ENCODE data around the gene MYO18B.

Gene MYO18B

GRCh38 chr22:25900880-25901279 lies 158.9 kb downstream of the MYO18B start:
- DNase-seq (ENCODE audit: low read depth), result no peak

- no peak for DNase-seq (ENCODE audit: low read depth)
Observed at GRCh38 chr22:25902402-25902801, 160.4 kb downstream of the MYO18B start.

DNA sequence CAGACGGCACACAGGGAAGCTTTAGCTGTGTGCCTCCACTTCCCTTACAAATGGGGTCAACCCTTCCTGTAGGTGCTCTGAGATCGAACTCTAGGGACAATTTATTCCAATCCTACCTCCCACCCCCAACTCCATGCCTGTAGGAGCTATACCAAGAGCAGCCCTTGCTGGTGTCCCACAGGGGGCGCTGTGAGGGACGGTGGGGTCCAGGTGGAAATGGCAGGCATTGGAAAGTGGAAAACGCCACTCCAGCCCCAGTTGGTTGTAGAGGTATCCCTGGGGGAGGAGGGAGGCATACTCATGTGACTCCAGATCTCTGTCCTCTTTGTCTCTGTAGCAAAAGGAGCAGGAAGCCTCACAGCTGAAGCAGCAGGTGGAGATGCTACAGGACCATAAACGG lies 161.3 kb downstream of the MYO18B start:
- no peak for DNase-seq (ENCODE audit: low read depth)

DNA sequence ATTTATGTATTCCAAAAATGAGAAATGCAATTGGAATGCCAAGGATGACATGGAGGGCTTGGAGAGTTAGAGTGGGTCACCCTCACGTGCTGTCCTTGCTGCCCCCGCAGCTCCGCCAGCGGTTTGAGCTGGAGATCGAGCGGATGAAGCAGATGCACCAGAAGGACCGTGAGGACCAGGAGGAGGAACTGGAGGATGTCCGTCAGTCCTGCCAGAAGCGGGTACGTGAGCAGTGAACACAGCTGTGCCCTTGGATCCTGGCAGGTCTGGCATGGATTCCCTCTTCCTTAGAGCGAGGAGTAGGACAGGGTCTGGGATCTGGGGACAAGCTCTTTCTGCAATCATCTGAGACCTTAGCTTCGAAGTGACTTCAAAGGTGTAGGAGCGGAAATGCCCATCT lies 166.2 kb downstream of the MYO18B start:
- no peak for DNase-seq (ENCODE audit: low read depth)

GRCh38 chr22:25908755-25909154 lies 166.8 kb downstream of the MYO18B start:
- no peak for DNase-seq (ENCODE audit: low read depth)

GRCh38 chr22:25909614-25910387 lies 167.8 kb downstream of the MYO18B start:
- no peak for DNase-seq (ENCODE audit: low read depth)

- DNase-seq (ENCODE audit: low read depth), result no peak
Observed at GRCh38 chr22:25911243-25911972, 169.4 kb downstream of the MYO18B start.

- DNase-seq (ENCODE audit: low read depth), result no peak
Observed at GRCh38 chr22:25919452-25919851, 177.5 kb downstream of the MYO18B start.

- no peak for DNase-seq (ENCODE audit: low read depth)
Observed at GRCh38 chr22:25922141-25922540, 180.2 kb downstream of the MYO18B start.

DNA sequence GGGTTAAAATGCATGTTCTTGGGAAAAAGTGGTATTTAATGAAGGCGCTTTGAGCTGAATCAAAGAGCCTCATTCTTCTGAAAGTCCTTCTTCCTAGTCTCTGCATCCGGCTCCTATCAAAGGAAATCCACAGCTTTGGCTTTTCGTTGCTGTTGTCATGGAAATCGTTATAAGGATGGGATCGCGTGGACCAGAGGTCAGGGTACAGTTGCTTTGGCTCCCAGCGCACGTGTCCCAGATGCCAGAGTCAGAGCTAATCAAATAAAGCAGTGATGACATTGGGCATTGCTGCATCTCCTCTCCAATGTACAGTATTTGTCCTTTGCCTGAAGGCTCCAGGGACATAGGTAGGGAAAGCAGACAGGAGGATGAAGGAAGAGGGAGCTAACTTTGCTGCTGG lies 181.9 kb downstream of the MYO18B start:
- no peak for DNase-seq (ENCODE audit: low read depth)

GRCh38 chr22:25928038-25928437 lies 186.1 kb downstream of the MYO18B start:
- no peak for DNase-seq (ENCODE audit: low read depth)

DNA sequence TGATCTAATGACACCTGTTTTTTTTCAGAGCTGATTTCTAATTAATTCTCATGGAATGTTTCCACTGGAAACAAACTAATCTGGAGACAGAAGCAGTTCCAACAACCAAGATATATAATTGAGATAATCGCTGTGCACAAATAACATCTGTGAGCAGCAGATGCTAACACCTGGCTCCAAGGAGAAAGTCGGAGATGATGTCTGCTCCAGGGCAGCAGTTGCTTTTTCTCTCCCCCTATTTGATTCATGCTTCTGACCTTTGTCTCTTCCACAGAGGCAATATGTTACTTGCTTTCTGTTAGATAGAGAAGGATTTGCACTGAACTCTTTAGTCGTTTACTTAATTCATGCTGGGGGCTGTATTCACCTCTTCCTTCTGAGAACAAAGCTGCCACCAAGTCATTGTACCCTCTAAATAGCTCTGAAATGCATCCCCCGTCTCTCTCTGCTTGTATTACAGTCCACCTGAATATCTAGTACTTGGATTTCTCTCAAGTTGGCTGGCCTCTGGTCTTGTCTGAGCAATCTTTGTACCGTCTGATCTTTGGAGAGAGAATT lies 187.4 kb downstream of the MYO18B start:
- DNase-seq (ENCODE audit: low read depth), result no peak

DNA sequence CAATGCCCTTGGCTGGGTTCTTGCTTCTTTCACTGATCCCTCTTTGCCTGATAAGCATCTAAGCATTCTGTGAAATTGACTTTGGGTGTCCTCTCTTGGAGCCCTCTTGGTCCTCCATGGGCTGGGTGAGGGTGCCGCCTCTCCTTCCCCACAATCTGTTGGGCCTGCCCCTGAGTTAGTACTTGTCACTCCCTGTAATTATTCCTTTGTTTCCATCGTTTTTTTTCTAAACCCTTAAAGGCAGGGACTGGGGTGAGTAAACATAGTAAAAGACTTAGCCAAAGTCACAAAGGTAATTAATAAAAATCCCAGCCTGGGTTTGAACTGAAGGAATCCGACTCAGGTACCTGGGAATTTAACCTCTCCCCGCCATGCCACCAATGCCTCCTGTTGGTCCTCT lies 188.1 kb downstream of the MYO18B start:
- no peak for DNase-seq (ENCODE audit: low read depth)

DNA sequence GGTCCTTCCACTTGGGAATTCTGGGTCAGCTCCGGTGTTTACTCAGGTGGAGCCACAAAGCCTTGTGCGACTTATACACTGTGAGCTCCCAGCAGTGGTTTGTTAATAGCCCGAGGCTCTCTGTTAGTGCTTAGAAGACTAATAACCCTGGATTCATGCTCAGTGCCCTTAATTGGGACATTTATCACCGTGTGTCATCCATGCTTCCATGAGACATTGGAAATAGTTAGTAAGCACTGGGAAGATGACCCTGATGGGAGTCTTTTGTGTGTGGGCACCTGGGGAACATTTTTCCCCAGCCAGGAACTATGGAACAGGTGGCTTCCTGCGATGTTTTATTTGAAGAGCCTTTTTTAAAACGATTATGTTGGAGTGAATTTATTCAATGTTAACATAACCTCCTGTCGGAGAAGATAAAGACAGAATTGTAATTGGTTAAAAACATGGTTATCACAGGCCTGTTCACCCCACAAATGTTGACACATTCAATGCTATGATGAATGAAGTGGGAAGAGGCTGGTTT lies 188.9 kb downstream of the MYO18B start:
- no peak for DNase-seq (ENCODE audit: low read depth)

DNA sequence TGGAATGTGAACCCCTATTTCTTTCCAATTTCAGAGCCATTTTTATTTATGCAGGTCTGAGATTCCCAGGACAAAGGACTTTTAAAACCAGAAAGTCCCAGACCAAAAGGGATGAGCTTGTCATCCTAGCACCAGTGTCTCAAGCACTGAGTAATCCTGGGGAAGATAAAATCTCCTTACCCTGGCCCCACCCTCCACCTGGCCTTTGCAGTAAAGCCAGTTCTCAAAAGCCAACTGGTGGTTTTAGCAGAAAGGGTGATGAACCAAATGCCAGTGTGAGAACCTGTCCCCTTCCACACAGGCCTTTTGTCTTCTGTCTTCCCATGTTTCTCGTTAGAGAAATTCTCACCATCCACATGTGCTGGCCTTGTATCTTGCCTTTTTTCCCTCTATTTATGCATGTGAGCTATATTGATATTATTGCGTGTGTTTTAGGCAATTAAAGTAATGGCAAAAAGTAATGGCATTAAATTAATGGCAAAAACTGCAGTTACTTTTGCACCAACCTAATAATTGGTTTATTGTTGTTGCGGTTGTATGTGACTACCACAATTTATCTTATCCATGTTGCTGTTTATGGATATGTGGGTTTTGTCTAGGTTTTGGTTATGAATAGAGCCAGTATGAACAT lies 191.3 kb downstream of the MYO18B start:
- no peak for DNase-seq (ENCODE audit: low read depth)

GRCh38 chr22:25935266-25936058 lies 193.5 kb downstream of the MYO18B start:
- no peak for DNase-seq (ENCODE audit: low read depth)

- DNase-seq (ENCODE audit: low read depth), result no peak
Observed at GRCh38 chr22:25938151-25938550, 196.2 kb downstream of the MYO18B start.

DNA sequence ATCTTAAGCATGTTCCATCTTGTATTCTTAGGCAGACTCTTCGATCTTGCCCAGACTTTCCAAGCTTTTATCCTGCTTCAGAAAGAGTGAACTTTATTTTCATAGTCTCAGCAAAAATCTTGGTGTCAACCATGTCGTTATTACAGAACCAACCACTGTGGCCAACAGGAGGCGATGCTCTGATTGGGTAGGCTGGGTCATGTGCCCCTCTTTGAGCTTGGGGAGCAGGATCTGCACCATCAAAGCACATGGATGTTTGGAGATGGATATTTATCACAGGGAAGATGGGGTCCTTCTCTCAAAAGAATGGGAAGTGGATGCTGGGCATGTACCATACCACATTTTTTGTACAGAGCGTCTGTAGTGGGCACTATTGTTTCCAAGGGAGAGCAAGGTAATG lies 197.4 kb downstream of the MYO18B start:
- DNase-seq (ENCODE audit: low read depth), result no peak

DNA sequence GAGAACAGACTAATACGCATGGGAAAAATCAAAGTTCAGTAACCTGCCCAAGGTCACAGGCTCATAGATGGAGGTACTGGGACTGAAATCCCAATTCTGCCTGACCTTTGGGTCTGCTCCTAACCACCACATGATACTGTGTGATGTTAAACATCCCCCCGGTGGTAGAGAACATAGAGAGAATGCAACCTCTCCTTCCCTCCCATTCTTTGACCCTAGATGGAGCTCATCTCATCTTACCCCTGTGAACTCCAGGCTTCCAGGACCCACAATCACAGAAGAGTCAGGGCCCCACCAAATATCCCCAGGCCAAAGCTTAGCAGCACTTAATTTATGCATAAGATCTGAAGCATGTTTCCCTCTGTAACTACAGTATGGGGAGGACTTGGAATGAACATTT lies 198.5 kb downstream of the MYO18B start:
- DNase-seq (ENCODE audit: low read depth), result no peak

DNA sequence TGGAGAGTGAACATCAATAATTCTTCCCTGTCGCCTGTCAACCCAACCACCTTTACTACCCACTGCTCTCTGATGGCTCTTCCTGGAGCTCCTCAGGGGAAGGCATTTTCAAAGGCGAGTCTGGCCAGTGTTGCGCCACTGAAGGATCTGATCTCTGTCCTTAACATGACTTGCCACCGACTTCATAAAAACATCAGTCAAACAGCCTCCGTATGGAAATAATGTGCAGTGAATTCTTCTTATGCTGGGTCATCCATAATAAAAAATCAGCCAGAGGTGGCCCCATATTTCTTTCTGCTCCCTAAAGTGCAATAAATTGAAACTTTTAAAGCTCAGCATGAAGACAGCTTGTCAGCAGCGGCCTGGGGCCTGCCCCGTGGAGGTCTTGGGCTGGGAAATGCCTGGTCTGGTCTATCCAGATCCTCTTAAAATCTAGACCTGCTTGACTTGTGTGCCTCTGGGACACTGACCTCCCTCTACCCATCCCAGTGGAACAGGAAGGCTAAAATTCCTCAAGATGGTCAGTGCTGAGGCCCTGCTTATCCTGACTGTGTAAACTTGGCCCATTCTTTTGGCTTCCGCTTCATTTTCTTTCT lies 199.5 kb downstream of the MYO18B start:
- DNase-seq (ENCODE audit: low read depth), result no peak

DNA sequence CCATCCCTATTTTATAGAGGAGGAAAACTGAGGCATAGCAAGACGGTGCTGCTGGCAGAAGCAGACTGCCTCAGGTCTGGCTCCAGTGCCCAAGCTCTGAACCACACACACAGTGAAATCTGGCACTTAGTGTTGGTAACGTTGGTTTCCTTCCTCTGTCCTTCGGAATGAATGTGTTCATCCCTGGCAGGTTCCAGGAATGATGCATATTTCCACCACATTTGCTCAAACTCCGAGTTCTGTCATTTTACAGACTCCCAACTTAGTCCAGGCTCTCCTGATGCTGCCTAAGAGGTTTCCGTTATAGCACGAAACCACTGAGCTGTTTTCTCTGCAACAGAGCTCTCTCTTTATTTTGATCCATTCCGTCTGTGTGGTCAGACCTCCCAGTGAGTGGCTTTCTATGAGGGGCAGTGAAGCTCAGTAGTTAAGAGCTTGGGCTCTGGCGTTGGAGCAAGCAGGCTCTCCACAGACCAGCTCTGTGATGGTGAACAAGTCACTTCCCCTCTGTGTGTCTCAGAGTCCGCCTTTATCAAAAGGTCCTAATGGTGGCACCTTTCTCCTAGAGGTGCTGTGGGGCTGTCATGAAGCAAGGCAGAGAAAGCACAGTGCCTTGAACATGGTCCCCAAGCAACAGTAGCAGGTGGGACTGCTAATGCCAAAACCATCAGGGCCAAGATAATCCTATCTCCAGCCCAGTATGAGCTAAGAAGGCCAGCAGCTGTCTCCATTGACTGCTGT lies 200.3 kb downstream of the MYO18B start:
- no peak for DNase-seq (ENCODE audit: low read depth)
